AG08395 (cell line): ENCODE measurements around the gene NSFL1C.

Experiments
- DNase-seq: peaks from one replicate; pipeline ENCODE4 v3.0.0; 2012; ENCODE audit warnings: mixed read lengths, low spot score

The NSFL1C gene

GRCh38 chr20:1460275-1460674 is 6.4 kb downstream of the NSFL1C start:
- DNase-seq, result no peak

GRCh38 chr20:1457992-1458391 is 8.7 kb downstream of the NSFL1C start:
- no peak for DNase-seq

GRCh38 chr20:1456300-1456699 is 10.3 kb downstream of the NSFL1C start:
- no peak for DNase-seq

- DNase-seq, result no peak
These were observed 15.6 kb downstream of the NSFL1C start for GRCh38 chr20:1450926-1451491.

- DNase-seq, result no peak
These were observed 17.3 kb downstream of the NSFL1C start for GRCh38 chr20:1449370-1449769.

- no peak for DNase-seq
These were observed 18.5 kb downstream of the NSFL1C start for GRCh38 chr20:1448081-1448620.

- no peak for DNase-seq
These were observed 20.1 kb downstream of the NSFL1C start for GRCh38 chr20:1446536-1446935.

GRCh38 chr20:1443085-1443484 is 23.6 kb downstream of the NSFL1C start:
- DNase-seq, result no peak

- DNase-seq, result no peak
These were observed 24.3 kb downstream of the NSFL1C start for GRCh38 chr20:1442304-1442703.

GRCh38 chr20:1441133-1441532 is 25.5 kb downstream of the NSFL1C start:
- no peak for DNase-seq

- DNase-seq, result peak; percentile 11
These were observed 26.6 kb downstream of the NSFL1C start for GRCh38 chr20:1440024-1440423.

- DNase-seq, result no peak
These were observed 28.3 kb downstream of the NSFL1C start for GRCh38 chr20:1438361-1438760.

GRCh38 chr20:1437235-1437904 is 29.3 kb downstream of the NSFL1C start:
- peak; percentile 80 for DNase-seq

GRCh38 chr20:1436263-1436662 is 30.4 kb downstream of the NSFL1C start:
- no peak for DNase-seq

- no peak for DNase-seq
These were observed 31.3 kb downstream of the NSFL1C start for GRCh38 chr20:1435337-1435699.

GRCh38 chr20:1434571-1435336 is 31.9 kb downstream of the NSFL1C start:
- peak; percentile 72 for DNase-seq

- DNase-seq, result no peak
These were observed 35.5 kb downstream of the NSFL1C start for GRCh38 chr20:1431158-1431557.

GRCh38 chr20:1430004-1430451 is 36.6 kb downstream of the NSFL1C start:
- peak; percentile 22 for DNase-seq

GRCh38 chr20:1429143-1429728 is 37.4 kb downstream of the NSFL1C start:
- DNase-seq, result no peak

- no peak for DNase-seq
These were observed 39.1 kb downstream of the NSFL1C start for GRCh38 chr20:1427457-1428054.

GRCh38 chr20:1426231-1426849 is 40.3 kb downstream of the NSFL1C start:
- no peak for DNase-seq

- DNase-seq, result no peak
These were observed 42.3 kb downstream of the NSFL1C start for GRCh38 chr20:1424336-1424735.
